HUES64 (cell line): ENCODE results near the gene VPS8.

ENCODE experiments used
- H3K27ac ChIP-seq: 2 replicates; pipeline ENCODE4 v1.7.0; 2013; ENCODE audit warnings: low read depth, low read length, inconsistent platforms
- H3K27me3 ChIP-seq: 2 replicates; pipeline ENCODE4 v1.6.1; 2013; ENCODE audit warnings: mild to moderate bottlenecking, low read length; ENCODE audit not compliant: insufficient read depth
- H3K36me3 ChIP-seq: 2 replicates; pipeline ENCODE4 v1.6.1; 2013; ENCODE audit warnings: mild to moderate bottlenecking, low read length; ENCODE audit not compliant: insufficient read depth
- H3K4me1 ChIP-seq: 2 replicates; pipeline ENCODE4 v1.6.1; 2013; ENCODE audit warnings: mild to moderate bottlenecking, low read length, moderate library complexity; ENCODE audit not compliant: insufficient read depth
- H3K4me3 ChIP-seq: 2 replicates; pipeline ENCODE4 v1.5.1; 2013; ENCODE audit warnings: mild to moderate bottlenecking, low read length, moderate library complexity
- H3K9ac ChIP-seq: 2 replicates; pipeline ENCODE4 v1.6.1; 2013; ENCODE audit warnings: mild to moderate bottlenecking, low read depth, low read length
- H3K9me3 ChIP-seq: 2 replicates; pipeline ENCODE4 v1.6.1; 2013; ENCODE audit warnings: low read depth, low read length; ENCODE audit not compliant: insufficient read depth
- WGBS: fragments of 150-250, 120-280 bp; methylation state at CpG from one replicate; pipeline ENCODE4 v1.1.7; 2013; ENCODE audit warnings: missing lambda C conversion rate; 5-methylcytosine and 5-hydroxymethylcytosine counted together

The VPS8 gene

GRCh38 chr3:184815046-184815930 is 3.3 kb downstream of the VPS8 start:
- no peak overlapping the region for H3K9ac ChIP-seq
- peaks cover 4% of the 10 kb centered on the region; the same call in 1 of the 2 replicates for H3K4me1 ChIP-seq
- no peak overlapping the region for H3K27ac ChIP-seq
- H3K36me3 ChIP-seq = no peaks in the 10 kb centered on the region
- no peaks in the 10 kb centered on the region for H3K9me3 ChIP-seq
- H3K27me3 ChIP-seq = peaks cover 8% of the 10 kb centered on the region; the same call in 1 of the 2 replicates
- WGBS = 92% methylated on average over 7 of the region's 7 CpGs
- H3K4me3 ChIP-seq = no peak overlapping the region

DNA sequence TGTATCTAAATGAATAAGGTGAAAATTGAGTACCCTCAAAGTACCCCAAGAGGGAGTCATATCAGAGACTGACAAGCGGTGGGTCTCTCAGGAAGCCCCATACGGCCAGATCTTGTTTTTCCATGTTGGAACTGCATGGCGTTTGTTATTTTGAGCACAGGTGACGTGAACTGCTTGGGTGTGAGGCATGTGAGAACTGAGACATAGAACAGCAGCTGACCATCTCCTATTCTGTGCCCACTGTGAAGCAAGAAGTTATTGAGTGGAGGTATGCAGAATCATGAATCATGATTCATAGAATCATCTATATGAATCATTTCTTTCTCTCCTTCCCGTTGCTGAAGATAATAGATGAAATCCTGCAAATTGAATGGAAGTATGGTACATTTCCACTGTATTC is 4.6 kb downstream of the VPS8 start:
- Histone ChIP-seq H3K27ac (no peak overlapping the region), H3K36me3 (no peaks in the 10 kb centered on the region), H3K27me3 (peaks cover 8% of the 10 kb centered on the region; the same call in 1 of the 2 replicates), H3K4me1 (peaks cover 2% of the 10 kb centered on the region; the same call in 1 of the 2 replicates), H3K9ac (no peak overlapping the region), H3K9me3 (no peaks in the 10 kb centered on the region), H3K4me3 (no peak overlapping the region)
- WGBS = 98% methylated on average over 4 of the region's 5 CpGs

DNA sequence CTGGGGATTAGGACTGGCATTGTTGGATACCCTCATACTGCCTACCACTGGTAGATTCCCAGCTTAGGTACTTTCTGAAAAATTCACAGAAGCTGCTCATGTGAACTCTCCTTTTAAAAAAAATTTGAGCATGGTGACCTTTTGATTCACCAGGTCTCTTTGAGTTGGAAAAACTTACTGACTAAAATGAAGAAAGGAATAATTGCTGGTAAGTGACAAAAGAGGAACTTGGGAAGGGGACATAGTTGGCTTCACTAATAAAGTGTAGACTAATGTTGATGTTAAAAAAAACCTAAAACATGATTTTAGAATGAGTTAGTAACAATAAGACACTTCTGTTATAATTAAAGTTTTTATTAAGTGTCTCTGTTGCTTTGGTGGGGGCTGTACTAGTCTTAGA is 8.6 kb downstream of the VPS8 start:
- H3K9me3 ChIP-seq = no peaks in the 10 kb centered on the region
- no peak overlapping the region for H3K4me3 ChIP-seq
- no peaks in the 10 kb centered on the region for H3K4me1 ChIP-seq

DNA sequence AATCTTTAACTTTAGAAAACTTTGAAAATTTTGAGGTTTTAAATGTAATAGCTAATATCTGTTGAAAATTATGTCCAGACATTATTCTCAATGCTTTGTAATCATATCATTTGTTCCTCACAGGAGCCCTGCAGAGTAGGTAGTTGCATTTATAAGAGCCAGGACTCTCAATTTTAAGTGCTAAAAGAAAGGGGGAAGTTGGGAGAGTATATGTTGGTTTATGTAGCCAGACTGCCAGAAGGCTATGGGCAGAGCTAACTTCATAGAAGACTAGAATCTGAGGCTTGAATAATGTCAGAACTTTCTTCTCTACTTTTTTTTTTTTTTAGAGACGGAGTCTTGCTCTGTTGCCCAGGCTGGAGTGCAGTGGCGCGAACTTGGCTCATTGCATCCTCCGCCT is 9.1 kb downstream of the VPS8 start:
- H3K27ac ChIP-seq = no peak overlapping the region
- over 99% methylated on average over 4 of the region's 4 CpGs for WGBS

More for the DNA sequence above, 8.6 kb downstream of the VPS8 start:
- no peak overlapping the region for H3K27ac ChIP-seq
- H3K36me3 ChIP-seq = 0 out of 2 replicates have a peak, but pooled peaks cover 3% of the 10 kb centered on the region
- no peaks in the 10 kb centered on the region for H3K27me3 ChIP-seq
- H3K9ac ChIP-seq = no peak overlapping the region

DNA sequence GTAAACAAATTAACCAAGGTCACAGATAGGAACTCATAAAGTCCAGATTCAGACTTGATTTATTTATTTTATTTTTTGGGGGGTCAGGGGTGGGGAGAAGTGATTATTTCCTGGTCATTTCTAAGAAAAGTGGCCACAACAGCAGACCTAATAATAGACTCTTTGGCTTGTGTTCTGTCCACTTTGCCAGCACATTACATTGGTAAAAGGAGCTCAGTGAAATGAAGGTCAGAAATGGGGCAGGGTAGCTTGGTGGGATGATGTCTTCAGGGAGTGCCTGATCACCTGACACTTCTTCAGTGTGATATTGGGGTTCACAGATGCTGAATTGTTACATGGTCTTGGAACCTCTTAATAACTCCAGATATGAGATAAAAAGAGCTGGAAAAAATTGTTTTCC is 10.1 kb downstream of the VPS8 start:
- 0 out of 2 replicates have a peak, but pooled peaks cover 11% of the 10 kb centered on the region for H3K36me3 ChIP-seq
- H3K27me3 ChIP-seq = no peaks in the 10 kb centered on the region
- H3K27ac ChIP-seq = no peak overlapping the region
- H3K9me3 ChIP-seq = no peaks in the 10 kb centered on the region
- no peaks in the 10 kb centered on the region for H3K4me1 ChIP-seq
- no peak overlapping the region for H3K4me3 ChIP-seq
- H3K9ac ChIP-seq = no peak overlapping the region

More for the DNA sequence above, 9.1 kb downstream of the VPS8 start:
- H3K9me3 ChIP-seq = no peaks in the 10 kb centered on the region
- no peak overlapping the region for H3K4me3 ChIP-seq
- H3K9ac ChIP-seq = no peak overlapping the region
- no peaks in the 10 kb centered on the region for H3K27me3 ChIP-seq
- no peaks in the 10 kb centered on the region for H3K4me1 ChIP-seq
- H3K36me3 ChIP-seq = 0 out of 2 replicates have a peak, but pooled peaks cover 3% of the 10 kb centered on the region

DNA sequence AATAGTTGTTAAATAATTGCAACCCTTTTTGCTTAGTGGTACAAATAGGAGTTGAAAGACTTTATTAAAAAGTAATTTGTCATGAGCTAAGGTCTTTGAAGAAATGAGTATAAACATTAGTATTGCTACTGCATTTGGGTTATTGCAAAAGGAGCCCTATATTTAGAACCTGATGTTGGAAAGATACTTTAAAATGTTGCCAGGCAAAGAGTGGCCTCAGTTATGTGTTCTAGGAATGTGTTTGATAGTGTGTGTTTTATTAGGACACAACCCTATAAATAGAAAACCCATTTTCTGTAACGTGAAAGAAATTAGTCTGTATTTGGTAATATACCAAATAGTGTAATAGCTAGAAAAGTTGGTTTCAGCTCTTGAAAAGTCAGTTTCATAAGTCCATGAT is 10.7 kb downstream of the VPS8 start:
- Histone ChIP-seq H3K9ac (no peak overlapping the region), H3K27me3 (no peaks in the 10 kb centered on the region), H3K36me3 (0 out of 2 replicates have a peak, but pooled peaks cover 16% of the 10 kb centered on the region), H3K27ac (no peak overlapping the region), H3K4me1 (no peaks in the 10 kb centered on the region), H3K4me3 (no peak overlapping the region), H3K9me3 (no peaks in the 10 kb centered on the region)
- no CpG with 5 or more reads among the region's 1 CpG for WGBS

GRCh38 chr3:184823990-184824389 is 12.0 kb downstream of the VPS8 start:
- Histone ChIP-seq H3K9ac (no peak overlapping the region), H3K9me3 (no peaks in the 10 kb centered on the region), H3K4me3 (no peak overlapping the region), H3K27ac (no peak overlapping the region), H3K4me1 (no peaks in the 10 kb centered on the region), H3K36me3 (0 out of 2 replicates have a peak, but pooled peaks cover 24% of the 10 kb centered on the region), H3K27me3 (no peaks in the 10 kb centered on the region)
- whole genome bisulfite sequencing = 92% methylated on average over 4 of the region's 4 CpGs

DNA sequence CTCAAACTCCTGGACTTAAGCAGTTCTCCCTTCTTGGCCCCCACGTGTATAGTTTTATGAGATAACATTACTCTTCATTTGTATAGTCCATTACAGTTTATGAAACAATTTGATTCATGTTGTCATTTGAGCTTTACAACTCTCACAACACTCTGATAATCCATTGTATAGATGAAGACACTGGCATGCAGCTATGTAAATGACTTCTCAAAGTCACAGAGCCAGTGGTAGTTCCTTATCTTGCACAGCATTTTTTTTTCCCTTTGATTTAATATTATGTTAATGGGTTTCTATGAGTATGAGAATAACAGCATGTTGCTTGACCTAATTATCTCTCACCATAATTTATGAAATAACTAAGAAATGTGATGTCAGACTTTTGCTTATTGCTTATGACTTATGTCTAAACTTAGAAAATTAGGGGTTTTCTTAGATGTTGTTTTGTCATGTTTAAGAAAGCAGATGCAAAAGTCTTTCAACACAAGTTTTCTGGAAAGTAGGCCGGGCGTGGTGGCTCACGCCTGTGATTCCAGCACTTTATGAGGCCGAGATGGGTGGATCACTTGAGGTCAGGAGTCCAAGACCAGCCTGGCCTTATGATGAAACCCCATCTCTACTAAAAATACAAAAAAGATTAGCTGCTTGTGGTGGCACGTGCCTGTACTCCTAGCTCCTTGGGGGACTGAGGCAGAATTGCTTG is 13.3 kb downstream of the VPS8 start:
- H3K9me3 ChIP-seq = no peaks in the 10 kb centered on the region
- H3K4me1 ChIP-seq = no peaks in the 10 kb centered on the region
- H3K36me3 ChIP-seq = peaks cover 29% of the 10 kb centered on the region; the same call in 1 of the 2 replicates
- no peak overlapping the region for H3K9ac ChIP-seq
- WGBS = 98% methylated on average over 5 of the region's 6 CpGs
- no peak overlapping the region for H3K4me3 ChIP-seq
- no peaks in the 10 kb centered on the region for H3K27me3 ChIP-seq
- H3K27ac ChIP-seq = no peak overlapping the region

DNA sequence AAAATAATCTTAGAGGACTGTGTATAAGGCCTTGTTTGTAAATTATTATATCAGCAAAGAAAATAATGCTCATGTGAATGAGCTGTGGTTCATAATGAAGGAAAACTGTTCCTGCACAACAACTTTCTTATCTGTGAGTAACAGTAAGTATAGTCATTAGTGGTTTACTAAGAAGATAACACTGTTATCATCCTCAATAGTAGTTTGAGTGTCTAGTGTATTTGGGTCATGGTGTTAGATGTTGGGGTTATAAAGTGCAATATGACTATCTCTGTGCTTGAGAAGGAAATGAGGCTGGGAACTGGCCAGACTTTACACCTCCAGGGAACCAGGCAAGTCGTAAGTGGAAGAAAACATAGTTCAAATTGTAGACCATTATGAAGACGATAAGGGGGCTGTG is 15.6 kb downstream of the VPS8 start:
- Histone ChIP-seq H3K9ac (no peak overlapping the region), H3K27me3 (no peaks in the 10 kb centered on the region), H3K4me1 (no peaks in the 10 kb centered on the region), H3K27ac (no peak overlapping the region), H3K36me3 (peaks cover 37% of the 10 kb centered on the region), H3K4me3 (no peak overlapping the region), H3K9me3 (no peaks in the 10 kb centered on the region)
- WGBS = 96% methylated on average over 2 of the region's 2 CpGs

DNA sequence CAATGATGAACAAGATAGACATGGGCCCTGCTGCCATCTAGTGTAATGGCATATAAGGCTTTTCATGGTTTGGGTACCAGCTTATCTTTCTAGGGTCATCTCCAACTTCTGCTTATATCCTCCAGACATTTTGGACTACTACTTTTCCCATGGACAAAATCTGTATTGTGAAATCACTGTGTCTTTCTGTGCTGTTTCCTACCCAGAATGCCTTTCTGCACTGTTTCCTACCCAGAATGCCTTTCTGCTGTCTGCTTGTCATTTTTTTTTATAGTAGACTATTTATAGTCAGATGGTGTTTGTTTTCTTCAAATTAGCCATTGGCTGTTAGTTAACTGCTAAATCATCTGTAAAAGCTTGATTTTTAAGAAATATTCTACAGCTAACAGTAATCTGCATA is 20.1 kb downstream of the VPS8 start:
- H3K36me3 ChIP-seq = peaks cover 61% of the 10 kb centered on the region
- no peak overlapping the region for H3K9ac ChIP-seq

GRCh38 chr3:184832903-184833302 is 20.9 kb downstream of the VPS8 start:
- no peak overlapping the region for H3K9ac ChIP-seq

More for the DNA sequence above, 20.1 kb downstream of the VPS8 start:
- peaks cover 7% of the 10 kb centered on the region; the same call in 1 of the 2 replicates for H3K4me1 ChIP-seq
- H3K9me3 ChIP-seq = no peaks in the 10 kb centered on the region
- no peak overlapping the region for H3K27ac ChIP-seq
- no peaks in the 10 kb centered on the region for H3K27me3 ChIP-seq
- no peak overlapping the region for H3K4me3 ChIP-seq

More at GRCh38 chr3:184832903-184833302, 20.9 kb downstream of the VPS8 start:
- H3K36me3 ChIP-seq = peaks cover 60% of the 10 kb centered on the region
- no peak overlapping the region for H3K27ac ChIP-seq
- H3K27me3 ChIP-seq = no peaks in the 10 kb centered on the region
- 95% methylated on average over 4 of the region's 4 CpGs for WGBS
- H3K9me3 ChIP-seq = no peaks in the 10 kb centered on the region
- no peak overlapping the region for H3K4me3 ChIP-seq
- H3K4me1 ChIP-seq = peaks cover 10% of the 10 kb centered on the region; the same call in 1 of the 2 replicates
